Uterus (tissue), 2 donors: Measurements from ENCODE around the gene ARMH3.

Source experiments
- CTCF ChIP-seq, 4 experiments: fragments of 200-600 bp in 2 of 4; fragments of 450-650 bp in 2 of 4; sonication (generic) in 2 of 4; IDR thresholded peaks; one replicate each; pipeline ENCODE4 v1.5.1; 2016 to 2019; ENCODE audit warnings: antibody characterized with exemption in 4 of 4, mild to moderate bottlenecking in 2 of 4, moderate library complexity in 1 of 4
- POLR2A ChIP-seq, 2 donors: fragments of 450-650 bp; IDR thresholded peaks; one replicate each; pipeline ENCODE4 v1.6.1; 2016; ENCODE audit warnings: antibody characterized with exemption in 2 of 2, mild to moderate bottlenecking in 1 of 2, moderate library complexity in 1 of 2

GRCh38 chr10:101880232-101880573 is 175.8 kb downstream of the ARMH3 start:
- no peak for TF ChIP-seq CTCF (IDR thresholded peaks at IDR 0.05)
- TF ChIP-seq POLR2A (IDR thresholded peaks at IDR 0.05): no peak
